Endothelial cell of umbilical vein (primary cell): Measurements from ENCODE around the gene GZMM. TPM values are rescaled to one million over a fixed set of nuclear protein-coding genes. Genes with fewer than 3 reads are reported as not detected.
A peak's percentile ranks its signal among the peaks of the same experiment; 100 is the strongest.

ENCODE experiments used
- BruUV-seq: library from RNA; stranded (reverse); fragments of 400-500 nt; replicated peaks from 2 replicates; lab custom pipeline; 2021; lab: Mats Ljungman, UMichigan
- CTCF ChIA-PET: fragments of 300-600, 350-600 bp; sonication (Branson Sonifier 250); formaldehyde crosslinking; loops from one replicate; lab custom pipeline; 2021; ENCODE audit warnings: antibody characterized with exemption, inconsistent platforms; lab: Charles Lee
- POLR2A ChIA-PET: fragments of 300-600, 350-600 bp; sonication (Branson Sonifier 250); formaldehyde crosslinking; loops from one replicate; lab custom pipeline; 2021; ENCODE audit warnings: antibody characterized with exemption, inconsistent platforms; lab: Charles Lee
- DNase-seq: peaks from one replicate; pipeline ENCODE4 v3.0.0-alpha.2; 2011; ENCODE audit warnings: low read depth, low spot score
- FAIRE-seq: peaks from 2 replicates; lab custom pipeline; 2011; peaks lifted over from hg19 to GRCh38; lab: Jason Lieb, UNC
- H2AFZ ChIP-seq: 2 replicates; pipeline ENCODE4 v1.6.0; 2012; ENCODE audit warnings: low read depth, low read length, control low read depth, inconsistent platforms
- H3K27ac ChIP-seq: 2 replicates; pipeline ENCODE4 v1.5.1; 2011; ENCODE audit warnings: low read depth, mild to moderate bottlenecking, control low read depth, low read length, moderate library complexity; ENCODE audit not compliant: insufficient read depth
- H3K27me3 ChIP-seq, 2 experiments: 2 replicates each; pipeline versions ENCODE4 v1.6.0 to v1.6.1; 2011; ENCODE audit warnings: low read length in 2 of 2, mixed read lengths in 1 of 2; ENCODE audit not compliant: control insufficient read depth in 2 of 2, insufficient read depth in 2 of 2
- H3K36me3 ChIP-seq, 2 experiments: 2 replicates in 1 of 2; 3 replicates in 1 of 2; pipeline ENCODE4 v1.5.1; 2011; ENCODE audit warnings: low read length in 2 of 2, mild to moderate bottlenecking in 1 of 2, moderate library complexity in 1 of 2; ENCODE audit not compliant: control insufficient read depth in 2 of 2, insufficient read depth in 2 of 2; ENCODE audit errors: extremely low read depth in 1 of 2
- H3K4me1 ChIP-seq: 3 replicates; pipeline ENCODE4 v1.5.1; 2011; ENCODE audit warnings: mild to moderate bottlenecking, low read length; ENCODE audit not compliant: control insufficient read depth, insufficient read depth; ENCODE audit errors: extremely low read depth
- H3K4me2 ChIP-seq: 2 replicates; pipeline ENCODE4 v1.6.1; 2011; ENCODE audit warnings: low read length, control low read depth, mixed read lengths; ENCODE audit not compliant: insufficient read depth
- H3K4me3 ChIP-seq, 3 experiments: fragments of 200-600 bp in 1 of 3; sonication (generic), shearing (Covaris generic) in 1 of 3; replicated peaks in 1 of 3; 2 replicates each; pipeline ENCODE4 v1.5.1; 2011 to 2016; ENCODE audit warnings: control low read depth in 3 of 3, low read length in 3 of 3, mild to moderate bottlenecking in 2 of 3, inconsistent platforms in 1 of 3, low read depth in 1 of 3, moderate library complexity in 1 of 3; ENCODE audit not compliant: insufficient read depth in 1 of 3
- H3K79me2 ChIP-seq: 2 replicates; pipeline ENCODE4 v1.6.0; 2012; ENCODE audit warnings: low read length, inconsistent platforms; ENCODE audit not compliant: control insufficient read depth, insufficient read depth
- H3K9ac ChIP-seq: replicated peaks from 2 replicates; pipeline ENCODE3; 2011; ENCODE audit warnings: low read length, control low read depth; ENCODE audit not compliant: insufficient read depth; ENCODE audit errors: extremely low read depth
- H3K9me1 ChIP-seq: replicated peaks from 3 replicates; pipeline ENCODE4 v1.6.0; 2011; ENCODE audit warnings: mild to moderate bottlenecking, low read length; ENCODE audit not compliant: control insufficient read depth, insufficient read depth; ENCODE audit errors: extremely low read depth
- H3K9me3 ChIP-seq: replicated peaks from 2 replicates; pipeline ENCODE4 v1.5.1; 2012; ENCODE audit warnings: low read length, inconsistent platforms; ENCODE audit not compliant: control insufficient read depth, insufficient read depth
- H4K20me1 ChIP-seq: replicated peaks from 2 replicates; pipeline ENCODE3; 2011; ENCODE audit warnings: mild to moderate bottlenecking, low read length; ENCODE audit not compliant: control insufficient read depth, insufficient read depth; ENCODE audit errors: extremely low read depth
- CTCF ChIP-seq, 2 donors: IDR thresholded peaks; 1 replicate in 1 of 2; 2 replicates in 1 of 2; pipeline ENCODE4 v1.5.1; 2011; ENCODE audit warnings: low read length in 2 of 2, mild to moderate bottlenecking in 2 of 2, moderate library complexity in 2 of 2, control low read depth in 1 of 2, inconsistent platforms in 1 of 2, low read depth in 1 of 2; ENCODE audit not compliant: insufficient read depth in 1 of 2; ENCODE audit errors: extremely low read depth in 1 of 2
- EZH2 ChIP-seq: IDR thresholded peaks from 2 replicates; pipeline ENCODE4 v1.6.1; 2012; ENCODE audit warnings: borderline replicate concordance, low read depth, mild to moderate bottlenecking, moderate library complexity, low read length, inconsistent platforms; ENCODE audit not compliant: severe bottlenecking
- JUN ChIP-seq: IDR thresholded peaks from 2 replicates; pipeline ENCODE4 v1.6.1; 2011; ENCODE audit warnings: borderline replicate concordance, low read depth; ENCODE audit not compliant: insufficient read length, insufficient read depth
- POLR2A ChIP-seq: IDR thresholded peaks from 2 replicates; pipeline ENCODE4 v1.6.1; 2012; ENCODE audit warnings: low read depth, mild to moderate bottlenecking, control low read depth, low read length
- POLR2AphosphoS5 ChIP-seq: IDR thresholded peaks from 2 replicates; pipeline ENCODE4 v1.6.1; 2012; ENCODE audit warnings: low read depth, mild to moderate bottlenecking, control low read depth, low read length, moderate library complexity; ENCODE audit not compliant: insufficient read depth
- dilution Hi-C: fragments of 300-500 bp; cut with MboI; formaldehyde crosslinking; loops from one replicate; pipeline ENCODE4 v1.15.0; 2019; ENCODE audit warnings: low sequenced_read_pairs; ENCODE audit not compliant: extremely low pct_ligation_motif_present
- intact Hi-C: fragments of 100-400 bp; cut with micrococcal nuclease; formaldehyde crosslinking; loops from one replicate; pipeline ENCODE4 v1.10.0; 2022
- polyA plus RNA-seq, 4 experiments: library from polyadenylated mRNA; depleted of rRNA in 3 of 4; stranded (reverse) in 3 of 4; unstranded in 1 of 4; fragments of >200 nt; gene quantifications; 2 replicates each; pipeline versions ENCODE4 v1.2.1 to v1.2.3, GENCODE V29; 2011 to 2012; ENCODE audit warnings: missing spikeins in 1 of 4
- total RNA-seq: library from RNA; stranded (reverse); gene quantifications from 2 replicates; pipeline ENCODE4 v1.2.3, GENCODE V29; 2021

GZMM gene
- total and polyA plus RNA-seq, 2 donors (not counting 3 experiments of a cell fraction or from before 2014, with no cell fraction given), result not detected

- Histone ChIP-seq H3K9me1 (no peaks in the 10 kb centered on the region), H3K9me3 (no peaks in the 10 kb centered on the region), H2AFZ (no peak overlapping the region), H3K4me3 (no peak overlapping the region), H3K27ac (no peak overlapping the region), H3K79me2 (peaks cover 14% of the 10 kb centered on the region), H3K4me2 (no peak overlapping the region), H3K36me3 (peaks cover 2 to 28% of the 10 kb centered on the region in 2 experiments), H4K20me1 (no peaks in the 10 kb centered on the region), H3K9ac (no peak overlapping the region), H3K4me1 (no peaks in the 10 kb centered on the region), H3K27me3 (peaks cover 4 to 6% of the 10 kb centered on the region in 2 experiments)
- no peak for FAIRE-seq
- DNase-seq, result no peak
- ChIA-PET POLR2A (interaction anchor here (1.0 to 1.2 kb wide), 2 partner anchors 8 to 9 kb away, joined by 3 to 4 read pairs; no protein-coding TSS in a partner anchor), CTCF (interaction anchor here (0.6 to 2.6 kb wide), 18 partner anchors 9 to 150 kb away, joined by 3 to 21 read pairs (median 6); partner anchors contain the start of genes BSG and RNF126)
- dilution Hi-C loops (no loop called here), intact Hi-C loops (loop anchor here (2.0 kb wide), 2 partner anchors 79 to 151 kb away; partner anchors contain the start of gene RNF126)
- BruUV-seq, result no TSS peak
- TF ChIP-seq CTCF (IDR thresholded peaks at IDR 0.05; ENCODE audit: extremely low read depth in 1 of 2, insufficient read depth in 1 of 2, low read depth in 1 of 2, low read length in 2 of 2), result no peak
- peak; percentile 1 for TF ChIP-seq POLR2A
- TF ChIP-seq JUN, result no peak
Observed at GRCh38 chr19:583968-584239, 40.1 kb downstream of the GZMM start.

- intact Hi-C loops (loop anchor here (2.0 kb wide), 2 partner anchors 78 to 150 kb away; partner anchors contain the start of gene RNF126), dilution Hi-C loops (no loop called here)
- Histone ChIP-seq H3K4me3 (no peak overlapping the region), H3K79me2 (peaks cover 9% of the 10 kb centered on the region), H3K9me1 (no peaks in the 10 kb centered on the region), H3K27me3 (peaks cover 8 to 9% of the 10 kb centered on the region in 2 experiments), H2AFZ (no peak overlapping the region), H3K27ac (no peak overlapping the region), H3K4me2 (no peak overlapping the region), H3K4me1 (no peaks in the 10 kb centered on the region), H3K36me3 (peaks cover 2 to 25% of the 10 kb centered on the region in 2 experiments), H3K9ac (no peak overlapping the region), H4K20me1 (no peaks in the 10 kb centered on the region), H3K9me3 (no peaks in the 10 kb centered on the region)
- TF ChIP-seq POLR2AphosphoS5 (peak; percentile 74), POLR2A (peak; percentile 20), EZH2 (no peak), CTCF (IDR thresholded peaks at IDR 0.05; ENCODE audit: extremely low read depth in 1 of 2, insufficient read depth in 1 of 2, low read depth in 1 of 2, low read length in 2 of 2) (peak; percentile 98)
- POLR2A ChIA-PET, result interaction anchor here (1.0 to 1.2 kb wide), 2 partner anchors 8 to 10 kb away, joined by 3 to 4 read pairs; no protein-coding TSS in a partner anchor
- DNase-seq (peak; percentile 44), FAIRE-seq (peak; percentile 70)
- CTCF ChIA-PET, result interaction anchor here (0.6 to 2.6 kb wide), 18 partner anchors 9 to 150 kb away, joined by 3 to 21 read pairs (median 6); partner anchors contain the start of genes BSG and RNF126
- BruUV-seq, result no TSS peak
Observed at GRCh38 chr19:584240-585001, 40.6 kb downstream of the GZMM start.
